ENCODE results near the gene TAF15. TPM values are rescaled to one million over a fixed set of nuclear protein-coding genes. Genes with fewer than 3 reads are reported as not detected.

The TAF15 gene
- total and polyA plus RNA-seq, 10 of the 15 experiments (the other 5 are each of a cell fraction or from before 2014, with no cell fraction given), result 9.5 to 259 (median 40.4) TPM

- TF ChIP-seq NFYA (IDR thresholded peaks at IDR 0.05; ENCODE audit: borderline replicate concordance, low read depth, low read length) (no peak), IKZF2 (IDR thresholded peaks at IDR 0.05) (no peak), FOXM1 (IDR thresholded peaks at IDR 0.05; ENCODE audit: low read depth, low read length) (no peak), E2F4 (IDR thresholded peaks at IDR 0.05; ENCODE audit: low read depth, low read length) (no peak), YBX1 (IDR thresholded peaks at IDR 0.05) (no peak), MEF2A (IDR thresholded peaks at IDR 0.05; ENCODE audit: insufficient read depth, low read depth, low read length) (no peak), SUZ12 (IDR thresholded peaks at IDR 0.05; ENCODE audit: unreplicated experiment) (no peak)
- TF ChIP-seq, protein P1, sequence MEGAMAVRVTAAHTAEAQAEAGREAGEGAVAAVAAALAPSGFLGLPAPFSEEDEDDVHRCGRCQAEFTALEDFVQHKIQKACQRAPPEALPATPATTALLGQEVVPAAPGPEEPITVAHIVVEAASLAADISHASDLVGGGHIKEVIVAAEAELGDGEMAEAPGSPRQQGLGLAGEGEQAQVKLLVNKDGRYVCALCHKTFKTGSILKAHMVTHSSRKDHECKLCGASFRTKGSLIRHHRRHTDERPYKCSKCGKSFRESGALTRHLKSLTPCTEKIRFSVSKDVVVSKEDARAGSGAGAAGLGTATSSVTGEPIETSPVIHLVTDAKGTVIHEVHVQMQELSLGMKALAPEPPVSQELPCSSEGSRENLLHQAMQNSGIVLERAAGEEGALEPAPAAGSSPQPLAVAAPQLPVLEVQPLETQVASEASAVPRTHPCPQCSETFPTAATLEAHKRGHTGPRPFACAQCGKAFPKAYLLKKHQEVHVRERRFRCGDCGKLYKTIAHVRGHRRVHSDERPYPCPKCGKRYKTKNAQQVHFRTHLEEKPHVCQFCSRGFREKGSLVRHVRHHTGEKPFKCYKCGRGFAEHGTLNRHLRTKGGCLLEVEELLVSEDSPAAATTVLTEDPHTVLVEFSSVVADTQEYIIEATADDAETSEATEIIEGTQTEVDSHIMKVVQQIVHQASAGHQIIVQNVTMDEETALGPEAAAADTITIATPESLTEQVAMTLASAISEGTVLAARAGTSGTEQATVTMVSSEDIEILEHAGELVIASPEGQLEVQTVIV (IDR thresholded peaks at IDR 0.05; ENCODE audit: borderline replicate concordance, partially characterized antibody), result no peak
- TF ChIP-seq, protein P2, sequence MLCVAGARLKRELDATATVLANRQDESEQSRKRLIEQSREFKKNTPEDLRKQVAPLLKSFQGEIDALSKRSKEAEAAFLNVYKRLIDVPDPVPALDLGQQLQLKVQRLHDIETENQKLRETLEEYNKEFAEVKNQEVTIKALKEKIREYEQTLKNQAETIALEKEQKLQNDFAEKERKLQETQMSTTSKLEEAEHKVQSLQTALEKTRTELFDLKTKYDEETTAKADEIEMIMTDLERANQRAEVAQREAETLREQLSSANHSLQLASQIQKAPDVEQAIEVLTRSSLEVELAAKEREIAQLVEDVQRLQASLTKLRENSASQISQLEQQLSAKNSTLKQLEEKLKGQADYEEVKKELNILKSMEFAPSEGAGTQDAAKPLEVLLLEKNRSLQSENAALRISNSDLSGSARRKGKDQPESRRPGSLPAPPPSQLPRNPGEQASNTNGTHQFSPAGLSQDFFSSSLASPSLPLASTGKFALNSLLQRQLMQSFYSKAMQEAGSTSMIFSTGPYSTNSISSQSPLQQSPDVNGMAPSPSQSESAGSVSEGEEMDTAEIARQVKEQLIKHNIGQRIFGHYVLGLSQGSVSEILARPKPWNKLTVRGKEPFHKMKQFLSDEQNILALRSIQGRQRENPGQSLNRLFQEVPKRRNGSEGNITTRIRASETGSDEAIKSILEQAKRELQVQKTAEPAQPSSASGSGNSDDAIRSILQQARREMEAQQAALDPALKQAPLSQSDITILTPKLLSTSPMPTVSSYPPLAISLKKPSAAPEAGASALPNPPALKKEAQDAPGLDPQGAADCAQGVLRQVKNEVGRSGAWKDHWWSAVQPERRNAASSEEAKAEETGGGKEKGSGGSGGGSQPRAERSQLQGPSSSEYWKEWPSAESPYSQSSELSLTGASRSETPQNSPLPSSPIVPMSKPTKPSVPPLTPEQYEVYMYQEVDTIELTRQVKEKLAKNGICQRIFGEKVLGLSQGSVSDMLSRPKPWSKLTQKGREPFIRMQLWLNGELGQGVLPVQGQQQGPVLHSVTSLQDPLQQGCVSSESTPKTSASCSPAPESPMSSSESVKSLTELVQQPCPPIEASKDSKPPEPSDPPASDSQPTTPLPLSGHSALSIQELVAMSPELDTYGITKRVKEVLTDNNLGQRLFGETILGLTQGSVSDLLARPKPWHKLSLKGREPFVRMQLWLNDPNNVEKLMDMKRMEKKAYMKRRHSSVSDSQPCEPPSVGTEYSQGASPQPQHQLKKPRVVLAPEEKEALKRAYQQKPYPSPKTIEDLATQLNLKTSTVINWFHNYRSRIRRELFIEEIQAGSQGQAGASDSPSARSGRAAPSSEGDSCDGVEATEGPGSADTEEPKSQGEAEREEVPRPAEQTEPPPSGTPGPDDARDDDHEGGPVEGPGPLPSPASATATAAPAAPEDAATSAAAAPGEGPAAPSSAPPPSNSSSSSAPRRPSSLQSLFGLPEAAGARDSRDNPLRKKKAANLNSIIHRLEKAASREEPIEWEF (IDR thresholded peaks at IDR 0.05; ENCODE audit: insufficient replicate concordance, low read depth, low read length), result no peak
Observed at GRCh38 chr17:35797370-35797769, 11.9 kb upstream of the TAF15 start (continued).

Data from GM12878 (cell line).